GM18867 (cell line): ENCODE measurements around the gene TMEM204.

Experiments used
- ATAC-seq: cut with Tn5 transposase; IDR thresholded peaks from one replicate; pipeline ENCODE4 v1.9.1; 2021; ENCODE audit warnings: mild to moderate bottlenecking, moderate library complexity; ENCODE audit not compliant: unreplicated experiment

Gene TMEM204

DNA sequence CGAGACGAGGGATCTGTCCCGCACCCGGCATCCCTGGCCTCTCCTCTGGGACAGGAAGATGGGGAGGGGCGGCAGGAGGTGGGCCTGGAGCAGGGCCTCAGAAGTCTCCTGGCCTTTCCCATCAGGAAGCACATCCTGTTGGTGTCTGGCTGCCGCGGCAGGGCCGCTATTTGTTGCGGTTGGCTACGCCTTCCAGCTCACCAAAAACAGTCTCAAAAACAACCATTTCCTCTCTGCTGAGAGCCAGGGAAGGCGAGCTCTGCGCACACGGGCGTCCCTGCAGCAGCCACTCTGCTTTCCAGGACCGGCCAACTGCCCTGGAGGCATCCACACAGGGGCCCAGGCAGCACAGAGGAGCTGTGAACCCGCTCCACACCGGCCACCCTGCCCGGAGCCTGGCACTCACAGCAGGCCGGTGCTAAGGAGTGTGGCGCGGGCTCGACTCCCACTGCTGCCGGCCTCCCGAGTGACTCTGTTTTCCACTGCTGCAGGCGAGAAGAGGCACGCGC is at the start of gene TMEM204:
TMEM204 (plus strand) TSS at position 224 of the 509 bp plus-strand sequence. CDS start 610 bp downstream, outside the sequence.
- no peak for ATAC-seq

DNA sequence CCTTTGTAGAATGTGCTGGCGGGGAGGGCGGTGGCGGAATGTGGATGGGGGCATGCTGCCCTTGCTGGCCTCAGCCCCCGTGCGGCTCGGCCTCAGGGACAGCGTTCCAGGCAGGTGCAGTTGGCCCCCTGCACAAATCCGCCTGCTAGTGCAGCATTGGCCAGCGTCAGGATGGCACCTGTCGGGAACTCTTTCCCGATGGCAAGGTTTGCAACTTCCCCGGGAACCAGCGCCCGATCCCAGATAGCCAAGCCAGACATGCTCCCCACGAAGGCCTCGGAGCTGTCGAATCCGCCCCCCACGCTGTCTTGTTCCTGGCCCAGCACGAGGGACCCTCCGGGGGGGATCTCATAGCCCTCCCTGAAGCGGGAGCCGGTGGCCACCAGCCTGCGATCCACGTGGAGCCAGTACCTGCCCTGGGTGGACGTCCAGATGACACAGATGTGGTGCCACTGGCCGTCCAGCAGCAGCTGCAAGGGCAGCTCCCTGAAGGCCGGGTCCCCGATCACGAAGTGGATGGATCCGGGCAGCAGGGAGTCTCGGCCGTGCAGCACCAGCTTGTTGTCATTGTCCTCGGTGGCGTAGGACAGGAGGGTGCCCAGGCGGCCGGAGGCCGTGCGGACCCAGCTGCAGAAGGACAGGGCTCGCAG is 47.5 kb upstream of the TMEM204 start:
- ATAC-seq: no peak

DNA sequence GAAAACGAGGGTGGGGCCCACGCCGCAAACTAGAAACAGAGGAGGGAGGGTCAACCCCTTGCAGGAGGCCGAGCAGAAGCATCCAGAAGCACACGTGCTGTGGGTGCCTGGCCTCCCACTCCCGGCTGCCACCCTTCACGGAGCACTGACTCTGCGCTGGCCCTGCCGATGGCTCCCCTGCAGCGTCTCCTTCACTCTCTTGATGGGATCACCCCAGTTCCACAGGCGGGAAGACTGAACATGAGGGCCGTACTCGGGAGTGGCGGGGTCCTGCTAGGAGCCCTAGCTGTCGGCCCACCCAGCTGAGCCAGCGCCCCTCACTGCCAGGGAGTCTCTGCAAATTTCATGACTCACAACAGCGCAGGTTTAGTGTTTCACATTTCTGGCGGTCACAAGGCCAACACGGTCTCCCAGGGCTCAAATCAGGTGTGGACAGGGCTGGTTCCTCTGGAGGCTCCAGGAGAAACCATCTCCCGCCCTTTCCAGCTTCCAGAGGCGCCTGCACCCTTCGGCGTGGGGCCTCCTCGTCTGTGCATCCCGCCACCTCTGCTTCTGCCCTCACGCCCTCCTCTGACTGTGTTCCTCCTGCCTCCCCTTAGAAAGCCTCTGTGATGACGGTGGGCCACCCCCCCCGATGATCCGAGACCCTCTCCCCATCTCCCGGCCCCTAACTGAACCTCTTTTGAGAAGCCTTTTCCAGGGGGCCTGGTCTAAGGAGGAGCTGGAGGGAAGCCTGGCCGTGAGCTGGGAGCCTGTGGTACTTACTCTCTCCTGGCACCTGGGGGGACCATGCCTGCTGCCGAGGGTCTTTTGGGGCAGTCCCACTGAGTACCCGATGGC is 46.7 kb upstream of the TMEM204 start:
- no peak for ATAC-seq

DNA sequence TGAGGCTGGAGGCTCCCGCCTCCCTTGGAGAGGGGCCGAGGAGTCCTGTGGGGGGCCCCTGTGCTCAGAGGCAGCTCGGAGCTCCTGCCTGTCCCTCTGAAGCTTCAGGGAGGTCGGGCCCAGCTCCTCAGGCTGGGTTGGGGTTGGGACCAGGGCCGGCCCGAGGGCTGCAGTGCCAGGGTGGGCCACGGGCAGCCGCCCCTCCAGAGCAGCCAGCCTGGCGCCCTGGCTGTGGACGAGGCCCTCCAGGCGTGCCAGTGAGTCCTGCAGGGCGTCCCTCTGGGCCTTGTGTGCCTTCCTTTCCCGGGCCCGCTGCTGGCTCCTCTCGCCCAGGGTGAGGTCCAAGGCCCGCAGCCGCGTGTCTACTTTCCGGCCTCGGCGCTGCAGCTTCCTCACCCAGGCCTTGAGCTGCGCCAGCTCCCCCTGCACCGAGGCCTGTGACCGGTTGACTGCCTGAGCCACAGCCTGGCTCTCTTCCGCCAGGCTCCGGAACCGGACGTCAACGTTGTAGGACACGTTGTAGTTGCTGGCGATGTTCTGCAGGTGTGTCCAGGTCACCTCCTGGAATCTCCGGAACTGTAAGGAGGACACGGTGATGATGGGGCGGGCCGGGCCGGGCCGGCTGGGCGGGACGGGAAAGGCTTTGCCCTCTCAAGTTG is 45.9 kb upstream of the TMEM204 start:
- no peak for ATAC-seq

DNA sequence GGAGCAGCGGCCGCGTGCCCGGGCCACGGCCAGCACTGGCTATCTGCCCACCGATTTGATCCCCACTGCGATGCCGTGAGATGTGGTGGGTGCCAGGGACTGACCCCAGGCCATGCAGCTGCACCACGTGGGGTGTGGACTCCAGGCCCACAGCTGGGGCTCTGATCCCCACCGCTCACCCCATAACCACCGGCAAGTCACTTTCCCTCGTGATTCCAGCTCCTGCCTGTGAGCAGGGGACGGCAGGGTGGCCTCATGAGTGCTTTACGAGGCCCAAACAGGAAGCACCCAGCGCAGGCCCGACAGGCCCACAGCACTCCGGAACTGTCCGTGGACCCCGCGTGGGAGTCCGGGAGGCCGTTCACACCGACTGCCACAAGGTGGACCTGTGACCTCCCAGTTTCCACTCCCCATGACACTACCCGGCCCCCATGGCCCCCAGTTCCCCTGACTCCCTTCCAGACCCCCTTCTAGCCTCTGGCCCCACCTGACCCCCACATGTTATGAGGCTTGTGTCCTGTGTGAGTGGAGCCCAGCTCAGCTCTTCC is 45.3 kb upstream of the TMEM204 start:
- no peak for ATAC-seq

DNA sequence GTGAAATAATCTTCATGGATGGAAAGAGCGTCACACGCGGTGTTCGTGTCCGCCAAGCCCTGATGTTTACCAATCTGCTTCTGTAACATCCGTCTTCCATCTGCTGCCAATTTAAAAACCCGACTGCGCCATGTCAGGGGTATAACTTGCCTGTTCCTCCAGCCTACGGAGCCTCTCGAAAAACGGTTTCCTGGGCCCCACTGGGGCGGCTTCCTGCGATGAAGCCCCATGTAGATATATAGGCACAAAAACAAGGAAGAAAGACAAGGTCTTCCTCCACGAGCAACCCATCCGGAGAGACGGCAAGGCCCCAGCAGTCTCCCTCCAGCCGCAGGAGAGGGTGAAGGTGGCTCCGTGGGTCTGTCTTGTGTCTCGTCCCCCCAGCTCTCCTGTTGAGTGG is 44.8 kb upstream of the TMEM204 start, which contains the start of gene PTX4:
PTX4 (minus strand) TSS at position 326 of the 400 bp plus-strand sequence; CDS start at position 291, 35 bp downstream.
- no peak for ATAC-seq

DNA sequence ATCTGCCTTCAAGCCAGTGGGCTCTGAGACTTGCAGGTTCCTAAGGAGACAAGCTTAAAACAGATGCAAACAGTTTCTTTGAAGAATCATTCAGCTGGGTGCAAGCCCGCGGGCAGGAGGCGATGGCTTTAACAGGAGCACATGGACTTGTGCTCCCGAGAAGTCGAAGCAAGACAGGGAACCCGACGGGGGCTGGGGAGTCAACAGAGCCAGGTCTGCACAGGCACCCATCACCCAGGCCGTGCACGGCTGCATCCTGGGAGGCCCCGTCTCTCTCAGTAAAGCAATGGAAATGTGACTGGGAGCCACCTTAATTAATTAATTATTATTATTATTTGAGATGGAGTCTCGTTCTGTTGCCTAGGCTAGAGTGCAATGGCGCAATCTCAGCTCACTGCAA is 44.4 kb upstream of the TMEM204 start:
- ATAC-seq: no peak

DNA sequence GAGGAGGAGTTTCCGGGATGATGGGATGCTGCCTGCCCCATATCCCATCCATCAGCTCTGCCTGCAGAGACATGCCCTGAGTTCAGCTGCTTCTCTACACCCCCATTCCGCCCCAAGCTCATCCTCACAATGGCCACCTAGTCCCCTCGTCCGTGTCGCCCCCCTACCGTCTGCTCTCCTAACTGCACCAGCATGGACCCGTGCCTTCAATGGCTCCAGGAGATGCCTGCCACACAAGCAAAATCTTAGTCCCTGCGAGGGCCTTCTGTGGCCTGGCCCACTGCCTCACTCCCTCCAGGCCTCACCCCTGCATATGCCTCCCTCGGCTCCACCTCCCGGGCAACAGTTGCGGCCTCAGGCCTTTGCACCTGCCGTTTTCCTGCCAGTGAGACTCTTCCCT is 42.1 kb upstream of the TMEM204 start:
- ATAC-seq: no peak

DNA sequence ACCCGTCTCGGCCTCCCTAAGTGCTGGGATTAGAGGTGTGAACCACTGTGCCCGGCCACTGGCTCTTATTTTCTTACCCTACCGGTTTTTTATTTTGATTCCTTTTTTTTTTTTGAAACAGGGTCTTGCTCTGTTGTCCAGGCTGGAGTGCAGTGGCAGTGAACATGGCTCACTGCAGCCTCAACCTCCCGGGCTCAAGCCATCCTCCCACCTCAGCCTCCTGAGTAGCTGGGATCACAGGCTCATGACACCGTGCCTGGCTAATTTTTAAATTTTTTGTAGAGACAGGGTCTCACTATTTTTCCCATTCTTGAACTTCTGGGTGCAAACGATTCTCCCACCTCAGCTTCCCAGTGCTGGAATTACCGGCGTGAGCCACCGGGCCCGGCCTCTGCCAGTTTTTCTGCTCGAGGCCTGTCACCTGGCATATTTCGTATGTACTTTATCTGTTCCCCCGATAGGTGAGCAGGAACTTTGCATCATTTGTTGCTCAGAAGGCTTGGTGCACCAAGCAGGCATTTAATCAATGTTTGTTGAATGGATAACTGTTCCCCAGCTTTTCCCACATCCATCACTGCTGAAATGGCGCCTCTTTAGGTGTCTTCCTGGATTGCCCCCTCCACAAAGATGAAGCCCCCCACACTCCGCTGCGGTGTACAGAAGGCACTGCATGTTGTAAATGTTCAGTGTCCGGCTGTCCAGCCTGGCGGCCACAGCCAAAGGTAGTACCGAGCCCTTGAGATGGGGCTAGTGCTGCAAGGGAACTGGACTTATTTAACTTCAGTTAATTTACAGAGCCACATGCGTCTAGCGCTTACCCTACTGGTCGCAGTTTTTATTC is 41.2 kb upstream of the TMEM204 start:
- ATAC-seq: no peak

DNA sequence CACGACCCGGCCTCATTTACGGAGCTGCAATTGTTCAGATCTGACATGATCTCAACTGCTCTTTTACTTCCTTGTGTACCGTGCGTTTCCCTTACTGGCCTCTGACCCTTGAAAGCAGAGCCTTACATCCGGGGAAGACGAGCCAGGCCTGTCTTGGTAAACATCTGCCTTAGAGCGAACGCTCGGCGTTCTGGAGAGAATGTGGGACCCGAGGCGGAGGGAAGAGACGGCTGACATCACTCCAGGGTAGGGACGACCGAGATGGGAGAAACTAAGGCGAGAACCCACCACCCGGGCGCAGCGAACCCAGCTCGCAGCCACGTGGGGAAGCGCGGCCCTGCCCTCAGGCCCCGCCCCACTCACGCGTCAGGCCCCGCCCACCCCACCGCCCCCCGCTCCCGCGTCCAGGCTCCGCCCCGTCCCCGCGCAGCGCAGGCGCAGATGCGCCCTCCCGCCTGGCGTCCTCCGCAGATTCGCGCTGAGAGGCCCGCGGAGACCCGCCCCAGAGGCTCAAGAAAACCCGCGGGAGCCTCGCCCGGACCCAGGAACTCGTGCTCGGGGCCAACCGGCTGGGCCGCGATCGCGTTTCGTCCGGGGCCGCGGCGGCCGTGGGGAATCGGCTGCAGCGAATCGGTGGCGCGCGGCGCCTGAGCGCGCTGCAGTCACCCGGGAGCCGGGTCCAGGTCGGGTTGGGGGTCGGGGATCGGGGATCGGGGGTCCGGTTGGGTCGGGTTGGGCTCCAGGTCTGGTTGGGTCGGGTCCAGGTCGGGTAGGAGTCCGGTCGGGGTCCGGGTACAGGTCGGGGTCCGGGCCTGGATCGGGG is 40.3 kb upstream of the TMEM204 start, which contains the start of gene TELO2:
TELO2 (plus strand) TSS at position 438 of the 823 bp plus-strand sequence. CDS start 922 bp downstream, outside the sequence.
- ATAC-seq: peak; percentile 59

DNA sequence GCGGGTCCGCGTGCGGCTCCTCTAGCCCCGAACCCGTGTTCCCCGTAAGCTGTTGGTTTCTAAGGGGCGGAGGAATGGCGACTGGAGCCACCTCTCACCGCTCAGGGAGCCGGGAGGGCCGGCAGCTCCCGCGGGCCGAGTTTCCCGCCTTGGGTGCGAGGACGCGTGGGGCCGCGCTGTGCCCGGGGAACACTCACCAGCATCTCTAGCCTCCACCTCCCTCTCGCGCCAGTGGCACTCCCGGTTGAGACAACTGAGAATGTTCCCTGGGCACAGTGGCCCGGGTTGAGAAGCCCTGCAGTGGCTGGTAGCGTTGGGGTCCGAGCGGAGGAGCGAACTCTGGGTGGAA is 39.7 kb upstream of the TMEM204 start:
- ATAC-seq: peak; percentile 11

DNA sequence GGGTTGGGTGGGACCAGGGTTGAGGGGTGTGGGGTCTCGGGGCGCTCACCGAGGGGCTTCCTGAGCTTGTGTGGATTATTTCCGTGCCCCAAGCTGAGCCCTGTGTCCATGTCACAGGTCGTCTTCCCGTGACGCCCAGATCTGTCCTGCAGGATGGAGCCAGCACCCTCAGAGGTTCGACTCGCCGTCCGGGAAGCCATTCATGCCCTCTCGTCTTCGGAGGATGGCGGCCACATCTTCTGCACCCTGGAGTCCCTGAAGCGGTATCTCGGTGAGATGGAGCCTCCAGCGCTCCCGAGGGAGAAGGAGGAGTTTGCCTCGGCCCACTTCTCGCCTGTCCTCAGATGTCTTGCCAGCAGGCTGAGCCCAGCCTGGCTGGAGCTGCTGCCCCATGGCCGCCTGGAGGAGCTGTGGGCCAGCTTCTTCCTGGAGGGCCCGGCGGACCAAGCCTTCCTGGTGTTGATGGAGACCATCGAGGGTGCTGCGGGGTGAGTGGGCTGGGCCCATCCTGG is 39.3 kb upstream of the TMEM204 start:
- ATAC-seq: no peak

DNA sequence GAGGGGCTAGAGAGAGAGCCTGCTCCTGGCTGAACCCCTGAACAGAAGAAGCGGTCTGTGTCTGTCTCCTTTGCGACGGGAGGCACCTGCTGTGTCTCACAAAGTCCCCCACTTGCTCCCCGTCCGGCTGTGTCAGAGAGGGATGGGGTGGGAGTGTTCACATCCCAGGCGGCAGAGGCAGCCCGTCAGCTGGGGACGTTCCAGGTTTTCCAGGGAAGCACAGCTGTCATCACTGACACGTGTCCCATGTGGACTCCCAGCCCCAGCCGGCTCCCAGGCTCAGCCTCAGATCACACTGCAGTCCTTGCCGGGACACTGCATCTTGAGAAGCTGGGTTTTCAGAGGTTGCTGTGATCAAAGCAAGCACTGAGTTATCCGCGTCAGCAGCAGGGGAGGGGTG is 38.8 kb upstream of the TMEM204 start:
- ATAC-seq: no peak

DNA sequence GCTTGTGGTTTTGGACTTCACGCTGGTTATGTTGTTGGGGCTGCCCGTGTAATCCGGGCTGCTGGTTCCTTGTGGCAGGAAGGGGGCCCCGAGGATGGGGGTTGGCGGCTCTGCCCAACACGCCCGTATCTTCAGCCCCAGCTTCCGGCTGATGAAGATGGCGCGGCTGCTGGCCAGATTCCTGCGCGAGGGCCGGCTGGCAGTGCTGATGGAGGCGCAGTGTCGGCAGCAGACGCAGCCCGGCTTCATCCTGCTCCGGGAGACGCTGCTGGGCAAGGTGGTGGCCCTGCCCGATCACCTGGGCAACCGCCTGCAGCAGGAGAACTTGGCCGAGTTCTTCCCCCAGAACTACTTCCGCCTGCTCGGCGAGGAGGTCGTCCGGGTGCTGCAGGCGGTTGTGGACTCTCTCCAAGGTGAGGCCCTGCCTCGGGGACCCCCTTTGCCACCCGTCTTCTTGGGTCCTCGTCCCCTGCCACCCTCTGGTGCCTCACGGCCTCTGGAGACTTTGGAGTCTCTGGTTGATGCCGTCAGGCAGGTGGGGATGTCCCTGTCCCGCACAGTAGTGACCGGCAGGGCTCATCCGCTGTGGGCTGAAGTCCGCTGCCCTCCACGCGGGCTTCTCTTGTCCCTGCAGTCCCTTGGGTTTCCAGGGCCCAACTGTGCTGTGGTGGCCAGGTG is 38.1 kb upstream of the TMEM204 start:
- ATAC-seq: no peak

DNA sequence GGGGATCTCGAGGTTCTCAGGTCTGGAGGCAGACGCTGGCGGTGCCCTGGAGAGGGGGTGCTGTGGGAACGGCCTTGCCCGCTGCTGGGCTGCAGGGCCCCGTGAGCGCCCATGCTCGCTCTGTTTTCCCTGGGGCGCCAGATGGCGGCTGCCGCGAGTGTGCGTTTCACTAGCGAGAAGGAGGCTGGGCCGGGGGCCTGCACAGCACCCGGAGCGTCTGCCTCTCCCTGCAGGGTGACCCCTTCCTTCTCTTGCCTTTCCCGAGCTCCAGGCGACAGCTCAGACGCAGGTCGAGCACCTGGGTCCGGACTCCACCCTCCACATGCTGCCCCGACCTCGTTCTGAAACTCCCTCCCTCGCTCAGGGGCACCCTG is 37.6 kb upstream of the TMEM204 start:
- no peak for ATAC-seq

DNA sequence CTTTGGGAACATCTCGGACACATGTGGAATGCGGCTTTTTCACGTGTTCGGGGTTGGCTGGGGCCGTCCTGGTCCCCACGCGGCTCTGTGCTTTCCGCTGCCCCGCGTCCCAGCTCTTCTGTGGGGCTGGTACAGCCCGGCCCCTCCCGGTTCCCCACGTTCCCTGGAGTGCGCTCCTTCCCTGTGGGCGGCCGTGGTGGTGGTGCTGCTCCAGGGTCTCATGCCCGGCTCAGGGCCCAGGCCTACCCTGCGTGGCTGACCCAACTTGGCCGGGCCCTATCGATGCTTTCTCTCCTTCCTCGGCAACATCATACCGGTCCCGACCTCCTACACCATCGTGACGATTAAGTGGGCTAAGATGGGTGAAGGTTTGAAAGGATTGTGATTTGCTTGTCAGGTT is 37.0 kb upstream of the TMEM204 start:
- no peak for ATAC-seq

DNA sequence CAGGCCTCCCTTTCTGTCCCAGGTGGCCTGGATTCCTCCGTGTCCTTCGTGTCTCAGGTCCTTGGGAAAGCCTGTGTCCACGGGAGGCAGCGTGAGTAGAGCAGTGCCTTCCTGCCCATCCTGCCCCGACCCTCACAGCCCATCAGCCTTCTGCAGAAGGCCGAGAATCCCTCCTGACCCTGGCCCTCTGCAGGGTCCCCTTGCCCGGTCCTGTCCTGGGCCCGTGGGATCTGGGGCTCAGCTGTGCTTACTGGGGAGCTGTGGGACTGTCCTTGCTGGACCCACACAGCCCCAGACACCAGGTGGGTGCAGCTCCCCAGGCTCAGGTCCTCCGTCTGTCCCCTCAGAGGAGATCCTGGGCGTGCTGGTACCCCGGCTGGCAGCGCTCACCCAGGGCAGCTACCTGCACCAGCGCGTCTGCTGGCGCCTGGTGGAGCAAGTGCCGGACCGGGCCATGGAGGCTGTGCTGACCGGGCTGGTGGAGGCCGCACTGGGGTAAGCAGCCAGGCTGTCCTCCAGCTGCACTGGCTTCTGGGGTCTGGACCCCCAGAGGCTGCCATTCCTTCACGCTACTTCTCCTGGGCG is 36.4 kb upstream of the TMEM204 start:
- no peak for ATAC-seq
